AG04449 (cell line): ENCODE results near the gene TMC8.
"Not testable (repeated sequence)": the region's sequence is repeated elsewhere in the genome, so short reads cannot be mapped to it uniquely, and the experiment has no call there.

Experiments
- CTCF ChIA-PET: fragments of 350-600 bp; formaldehyde crosslinking; extraction: SDS; loops from one replicate; lab custom pipeline; 2021; ENCODE audit warnings: antibody characterized with exemption; lab: Yijun Ruan, JAX
- POLR2A ChIA-PET: fragments of 400-600, 350-600 bp; formaldehyde crosslinking; extraction: SDS; loops from one replicate; lab custom pipeline; 2020; ENCODE audit warnings: antibody characterized with exemption, inconsistent platforms; lab: Yijun Ruan, JAX
- DNase-seq: peaks from one replicate; pipeline ENCODE4 v3.0.0-alpha.2; 2010; ENCODE audit warnings: low read depth, low spot score
- H3K4me3 ChIP-seq: 2 replicates; pipeline ENCODE4 v1.5.1; 2011; ENCODE audit warnings: low read depth, mild to moderate bottlenecking, control low read depth, low read length
- CTCF ChIP-seq: IDR thresholded peaks from one replicate; pipeline ENCODE4 v1.5.1; 2011; ENCODE audit warnings: mild to moderate bottlenecking, moderate library complexity, low read length, control low read depth, inconsistent platforms; ENCODE audit not compliant: insufficient read depth; ENCODE audit errors: missing control alignments

Gene TMC8

GRCh38 chr17:78130437-78131101, at the start of gene TMC8:
Gene TMC8, plus strand, starts transcription at chr17:78130771. Its CDS starts 818 bp downstream, at chr17:78131589.
- POLR2A ChIA-PET: no interaction called here
- CTCF ChIA-PET: interaction anchor here (0.8 to 3.6 kb wide), 4 partner anchors 17 to 111 kb away, joined by 3 to 13 read pairs (median 4); no protein-coding TSS in a partner anchor
- DNase-seq: no peak
- TF ChIP-seq CTCF: no peak
- H3K4me3 ChIP-seq: no peak within 1 kb of the TSS

- ChIA-PET CTCF (interaction anchor here (0.5 to 5.7 kb wide), 2 partner anchors 19 to 62 kb away, joined by 3 to 37 read pairs; no protein-coding TSS in a partner anchor), POLR2A (no interaction called here)
- H3K4me3 ChIP-seq: no peak overlapping the region
- no peak for DNase-seq
- no peak for TF ChIP-seq CTCF
These were observed 49.0 kb upstream of the TMC8 start for GRCh38 chr17:78081551-78081950.

GRCh38 chr17:78082355-78082872, 48.2 kb upstream of the TMC8 start:
- POLR2A ChIA-PET, DNase-seq, H3K4me3 ChIP-seq: not testable (repeated sequence)
- CTCF ChIA-PET: interaction anchor here (0.9 to 5.7 kb wide), 4 partner anchors 12 to 62 kb away, joined by 4 to 37 read pairs (median 14); no protein-coding TSS in a partner anchor

GRCh38 chr17:78082988-78083387, 47.6 kb upstream of the TMC8 start:
- POLR2A ChIA-PET: no interaction called here
- CTCF ChIA-PET: interaction anchor here (0.8 to 5.7 kb wide), 7 partner anchors 9 to 63 kb away, joined by 3 to 37 read pairs (median 4); no protein-coding TSS in a partner anchor
- DNase-seq: no peak
- TF ChIP-seq CTCF: no peak
- H3K4me3 ChIP-seq: no peak overlapping the region

GRCh38 chr17:78086740-78087139, 43.8 kb upstream of the TMC8 start:
- POLR2A ChIA-PET: no interaction called here
- no peak overlapping the region for H3K4me3 ChIP-seq
- DNase-seq: no peak
- CTCF ChIA-PET: interaction anchor here (0.9 to 5.7 kb wide), 2 partner anchors 27 to 67 kb away, joined by 3 to 37 read pairs; no protein-coding TSS in a partner anchor
- TF ChIP-seq CTCF: no peak

GRCh38 chr17:78088529-78088928, 42.0 kb upstream of the TMC8 start:
- ChIA-PET CTCF (no interaction called here), POLR2A (interaction anchor here (0.6 kb wide), 1 partner anchor 18 kb away, joined by 5 read pairs; no protein-coding TSS in a partner anchor)
- H3K4me3 ChIP-seq: no peak overlapping the region
- TF ChIP-seq CTCF: no peak
- DNase-seq: no peak
